Measurements from ENCODE around the gene RAI14. TPM values are rescaled to one million over a fixed set of nuclear protein-coding genes. Genes with fewer than 3 reads are reported as not detected.

The RAI14 gene
- total RNA-seq, 2 donors from 2014 or later = 25.7 to 27.5 TPM

DNA sequence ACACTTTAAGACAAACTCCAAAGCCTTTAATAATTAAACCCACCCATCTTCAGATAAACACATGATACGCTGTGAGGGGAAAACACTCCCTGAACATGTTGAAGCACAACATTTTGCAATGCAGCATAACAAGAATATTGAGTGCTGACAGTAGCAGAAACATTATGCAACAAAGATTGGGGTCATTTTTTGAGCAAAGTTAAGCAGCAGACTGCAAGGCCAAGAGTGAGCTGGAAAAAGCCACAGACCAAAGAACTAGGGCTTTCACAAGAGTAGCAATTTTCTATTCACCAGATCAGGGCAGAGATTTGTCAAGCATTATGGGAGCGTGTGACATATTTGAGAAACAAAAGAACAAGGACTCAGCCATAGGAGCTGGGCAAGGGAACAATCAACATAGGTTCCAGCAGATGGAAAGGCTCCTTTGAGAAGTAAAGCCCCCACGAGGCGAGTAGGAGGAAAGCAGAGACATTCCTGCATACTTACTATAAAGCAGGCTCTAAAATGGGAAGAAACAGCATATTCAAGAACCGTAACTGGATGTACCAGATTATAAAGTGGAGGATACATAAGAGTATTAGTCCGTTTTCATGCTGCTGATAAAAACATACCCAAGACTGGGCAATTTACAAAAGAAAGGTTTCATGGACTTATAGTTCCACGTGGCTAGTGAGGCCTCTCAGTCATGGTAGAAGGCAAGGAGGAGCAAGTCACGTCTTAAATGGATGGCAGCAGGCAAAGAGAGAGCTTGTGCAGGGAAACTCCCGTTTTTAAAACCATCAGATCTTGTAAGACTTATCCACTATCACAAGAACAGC lies 178.1 kb downstream of the RAI14 start:
- 76 to 81% methylated on average over 9 of the region's 9 CpGs for WGBS, 2 donors
- Histone ChIP-seq H3K36me3 (replicated peaks in 1 of 2; ENCODE audit: insufficient read depth in 1 of 2, low read depth in 2 of 2) (no peaks in the 10 kb centered on the region), H3K27ac (no peak overlapping the region), H3K4me1 (no peaks in the 10 kb centered on the region), H3K9me3 (no peaks in the 10 kb centered on the region), H3K4me3 (no peak overlapping the region), H3K27me3 (no peaks in the 10 kb centered on the region)
- no peak for ATAC-seq
- TF ChIP-seq, protein P1, sequence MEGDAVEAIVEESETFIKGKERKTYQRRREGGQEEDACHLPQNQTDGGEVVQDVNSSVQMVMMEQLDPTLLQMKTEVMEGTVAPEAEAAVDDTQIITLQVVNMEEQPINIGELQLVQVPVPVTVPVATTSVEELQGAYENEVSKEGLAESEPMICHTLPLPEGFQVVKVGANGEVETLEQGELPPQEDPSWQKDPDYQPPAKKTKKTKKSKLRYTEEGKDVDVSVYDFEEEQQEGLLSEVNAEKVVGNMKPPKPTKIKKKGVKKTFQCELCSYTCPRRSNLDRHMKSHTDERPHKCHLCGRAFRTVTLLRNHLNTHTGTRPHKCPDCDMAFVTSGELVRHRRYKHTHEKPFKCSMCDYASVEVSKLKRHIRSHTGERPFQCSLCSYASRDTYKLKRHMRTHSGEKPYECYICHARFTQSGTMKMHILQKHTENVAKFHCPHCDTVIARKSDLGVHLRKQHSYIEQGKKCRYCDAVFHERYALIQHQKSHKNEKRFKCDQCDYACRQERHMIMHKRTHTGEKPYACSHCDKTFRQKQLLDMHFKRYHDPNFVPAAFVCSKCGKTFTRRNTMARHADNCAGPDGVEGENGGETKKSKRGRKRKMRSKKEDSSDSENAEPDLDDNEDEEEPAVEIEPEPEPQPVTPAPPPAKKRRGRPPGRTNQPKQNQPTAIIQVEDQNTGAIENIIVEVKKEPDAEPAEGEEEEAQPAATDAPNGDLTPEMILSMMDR (IDR thresholded peaks at IDR 0.05) = no peak
- TF ChIP-seq POLR2A (IDR thresholded peaks at IDR 0.05) = no peak
- DNase-seq = no peak
- intact Hi-C loops (cut with DNase I) = no loop called here

DNA sequence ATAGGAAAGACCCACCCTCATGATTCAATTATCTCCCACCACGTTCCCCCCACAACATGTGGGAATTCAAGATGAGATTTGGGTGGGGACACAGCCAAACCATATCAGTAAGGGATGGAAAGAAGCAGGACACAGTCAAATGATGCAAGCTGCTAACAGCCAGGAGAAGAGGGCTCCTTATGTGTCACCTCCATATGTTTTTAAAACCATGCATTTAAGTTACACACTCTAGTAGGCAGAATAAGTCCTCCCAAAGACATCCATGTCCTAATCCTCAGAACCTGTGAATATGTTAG lies 178.6 kb downstream of the RAI14 start:
- DNase-seq (no peak), ATAC-seq (no peak)
- peaks cover 4% of the 10 kb centered on the region for H3K4me1 ChIP-seq
- no peaks in the 10 kb centered on the region for H3K27me3 ChIP-seq
- intact Hi-C loops (cut with DNase I) = no loop called here
- no peak overlapping the region for H3K27ac ChIP-seq
- no peaks in the 10 kb centered on the region for H3K9me3 ChIP-seq
- no peaks in the 10 kb centered on the region for H3K36me3 ChIP-seq (replicated peaks in 1 of 2; ENCODE audit: insufficient read depth in 1 of 2, low read depth in 2 of 2)
- no peak overlapping the region for H3K4me3 ChIP-seq
- TF ChIP-seq POLR2A (IDR thresholded peaks at IDR 0.05) = no peak
- TF ChIP-seq, protein P1 (IDR thresholded peaks at IDR 0.05) = no peak
- 73 to 79% methylated on average over 1 of the region's 1 CpG for WGBS, 2 donors

DNA sequence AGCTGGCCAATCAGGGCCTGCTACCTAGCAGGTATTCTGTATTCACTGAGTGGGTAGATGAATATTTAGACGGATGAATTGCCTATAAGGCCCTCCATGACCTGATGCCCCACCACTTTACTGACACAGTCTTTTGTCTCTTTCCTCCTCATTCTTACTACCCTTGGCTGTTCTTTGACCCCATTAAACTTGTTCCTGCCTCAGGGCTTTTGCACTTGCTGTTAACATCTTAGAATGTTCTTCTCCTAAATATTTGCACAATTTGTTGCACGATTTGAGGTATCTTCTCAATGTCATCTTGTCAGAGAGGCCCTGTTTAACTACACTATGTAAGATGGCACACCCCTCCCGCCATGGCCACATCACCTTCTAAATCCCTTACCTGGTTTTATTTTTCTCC lies 179.5 kb downstream of the RAI14 start:
- ATAC-seq = no peak
- intact Hi-C loops (cut with DNase I) = no loop called here
- 78 to 79% methylated on average over 3 of the region's 3 CpGs for WGBS, 2 donors
- Histone ChIP-seq H3K4me1 (peaks cover 6% of the 10 kb centered on the region), H3K9me3 (no peaks in the 10 kb centered on the region), H3K36me3 (replicated peaks in 1 of 2; ENCODE audit: insufficient read depth in 1 of 2, low read depth in 2 of 2) (no peaks in the 10 kb centered on the region), H3K27me3 (no peaks in the 10 kb centered on the region), H3K27ac (no peak overlapping the region), H3K4me3 (no peak overlapping the region)
- TF ChIP-seq, protein P1 (IDR thresholded peaks at IDR 0.05) = no peak
- TF ChIP-seq POLR2A (IDR thresholded peaks at IDR 0.05) = no peak
- no peak for DNase-seq

DNA sequence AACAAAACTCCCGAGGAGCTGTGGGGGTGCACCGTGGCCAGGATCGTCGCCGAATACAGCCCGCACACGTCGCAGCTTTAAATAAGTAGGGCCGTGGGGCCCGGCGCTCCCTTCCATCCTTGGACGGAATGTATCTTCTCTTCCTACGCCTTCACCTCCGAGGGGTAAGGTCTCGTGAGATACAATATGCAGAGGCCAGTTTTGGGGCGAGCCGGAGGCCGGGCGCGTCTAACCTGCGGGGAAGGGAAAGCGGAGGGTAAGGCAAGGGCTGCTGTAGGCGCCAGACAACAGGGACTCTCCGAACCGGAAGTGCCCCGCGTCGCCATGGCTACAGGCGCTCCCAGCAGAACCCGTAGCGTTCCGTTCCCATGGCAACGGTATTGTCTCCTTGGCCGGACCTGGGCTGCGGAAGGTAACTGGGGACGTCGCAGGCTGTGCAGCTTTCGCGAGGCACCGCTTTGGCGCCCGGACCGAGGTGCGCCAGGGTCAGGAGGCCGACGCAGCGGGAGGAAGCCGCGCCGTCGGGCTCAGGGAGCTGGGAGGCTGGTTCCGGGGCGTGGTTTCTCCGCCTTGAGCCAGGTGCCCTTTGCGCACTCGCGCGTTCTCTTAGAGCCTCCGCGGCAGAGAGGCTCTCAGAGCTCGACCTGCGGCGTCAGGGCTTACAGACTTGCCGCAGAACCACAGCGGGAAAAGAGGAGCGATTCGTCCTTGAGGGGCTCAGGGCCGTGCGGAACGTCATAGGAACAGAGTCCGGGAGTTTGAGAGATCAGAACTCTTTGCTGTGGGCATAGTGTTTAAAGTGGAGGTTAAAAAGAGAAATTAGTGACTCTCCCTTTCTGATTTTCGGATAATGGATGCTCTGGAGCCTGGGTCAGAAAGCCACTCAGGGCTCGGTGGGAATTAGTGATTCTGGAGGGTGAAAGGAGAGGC lies 182.9 kb downstream of the RAI14 start, which contains the start of gene TTC23L:
Gene TTC23L, plus strand, starts transcription at position 380 of the 930 bp plus-strand sequence. CDS start 1,508 bp downstream, outside the sequence.
- TF ChIP-seq, protein P1 (IDR thresholded peaks at IDR 0.05) = no peak
- TF ChIP-seq POLR2A (IDR thresholded peaks at IDR 0.05) = peak; percentile 77 to 93 (median 92)
- H3K36me3 ChIP-seq (replicated peaks in 1 of 2; ENCODE audit: insufficient read depth in 1 of 2, low read depth in 2 of 2) = no peaks in the 10 kb centered on the region
- 1 to 2% methylated on average over 42 to 71 of the region's 73 CpGs for WGBS, 2 donors
- peak within 1 kb of the TSS; percentile 38 to 62 for H3K4me3 ChIP-seq
- intact Hi-C loops (cut with DNase I) = no loop called here
- ATAC-seq = peak; percentile 96
- peak; percentile 91 to 97 (median 95) for DNase-seq
- H3K27ac ChIP-seq = peak within 1 kb of the TSS; percentile 57 to 87 (median 78)
- H3K9me3 ChIP-seq = no peaks in the 10 kb centered on the region
- no peaks in the 10 kb centered on the region for H3K27me3 ChIP-seq
- peaks cover 6% of the 10 kb centered on the region for H3K4me1 ChIP-seq

Measured in body of pancreas (tissue), 4 donors.